Measurements from ENCODE around the gene RASD1. TPM values are rescaled to one million over a fixed set of nuclear protein-coding genes. Genes with fewer than 3 reads are reported as not detected.

The RASD1 gene
- total RNA-seq, 1 donor from 2014 or later: 5.6 TPM

DNA sequence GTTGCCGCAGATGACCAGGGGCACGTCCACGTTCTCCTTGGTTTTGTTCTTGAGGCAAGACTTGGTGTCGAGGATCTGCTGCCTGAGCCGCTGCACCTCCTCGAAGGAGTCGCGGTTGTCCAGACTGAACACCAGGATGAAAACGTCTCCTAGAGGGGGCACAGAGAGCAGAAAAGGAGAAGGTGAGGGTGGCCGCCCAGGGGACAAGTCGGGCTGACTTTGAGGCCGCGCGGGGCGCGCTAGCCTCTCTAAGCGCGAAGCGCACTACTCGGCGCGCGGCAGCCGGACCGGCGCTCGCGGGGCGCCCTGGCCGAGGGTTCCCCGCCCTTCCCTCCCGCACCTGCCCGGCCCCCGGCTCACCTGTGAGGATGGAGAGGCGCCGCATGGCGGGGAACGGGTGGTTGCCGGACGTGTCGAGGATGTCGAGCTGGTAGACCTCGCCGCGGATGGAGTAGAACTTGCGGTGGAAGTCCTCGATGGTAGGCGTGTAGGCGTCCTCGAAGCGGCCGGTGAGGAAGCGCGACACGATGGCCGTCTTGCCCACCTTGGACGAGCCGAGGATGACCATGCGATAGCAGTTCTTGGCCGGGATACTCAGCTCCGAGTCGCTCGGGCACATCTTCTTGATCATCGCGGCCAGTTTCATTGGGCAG, 533 bp downstream of the RASD1 start:
- TF ChIP-seq, protein P1, sequence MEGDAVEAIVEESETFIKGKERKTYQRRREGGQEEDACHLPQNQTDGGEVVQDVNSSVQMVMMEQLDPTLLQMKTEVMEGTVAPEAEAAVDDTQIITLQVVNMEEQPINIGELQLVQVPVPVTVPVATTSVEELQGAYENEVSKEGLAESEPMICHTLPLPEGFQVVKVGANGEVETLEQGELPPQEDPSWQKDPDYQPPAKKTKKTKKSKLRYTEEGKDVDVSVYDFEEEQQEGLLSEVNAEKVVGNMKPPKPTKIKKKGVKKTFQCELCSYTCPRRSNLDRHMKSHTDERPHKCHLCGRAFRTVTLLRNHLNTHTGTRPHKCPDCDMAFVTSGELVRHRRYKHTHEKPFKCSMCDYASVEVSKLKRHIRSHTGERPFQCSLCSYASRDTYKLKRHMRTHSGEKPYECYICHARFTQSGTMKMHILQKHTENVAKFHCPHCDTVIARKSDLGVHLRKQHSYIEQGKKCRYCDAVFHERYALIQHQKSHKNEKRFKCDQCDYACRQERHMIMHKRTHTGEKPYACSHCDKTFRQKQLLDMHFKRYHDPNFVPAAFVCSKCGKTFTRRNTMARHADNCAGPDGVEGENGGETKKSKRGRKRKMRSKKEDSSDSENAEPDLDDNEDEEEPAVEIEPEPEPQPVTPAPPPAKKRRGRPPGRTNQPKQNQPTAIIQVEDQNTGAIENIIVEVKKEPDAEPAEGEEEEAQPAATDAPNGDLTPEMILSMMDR (IDR thresholded peaks at IDR 0.05; ENCODE audit: unreplicated experiment): no peak
- H3K27me3 Mint-ChIP-seq: peaks cover 28% of the 10 kb centered on the region
- H3K4me1 Mint-ChIP-seq (ENCODE audit: low read depth): peaks cover 5% of the 10 kb centered on the region
- no peak for DNase-seq (ENCODE audit: low spot score, unreplicated experiment)
- no peaks in the 10 kb centered on the region for H3K9me3 Mint-ChIP-seq (ENCODE audit: low read depth)
- H3K4me3 Mint-ChIP-seq (ENCODE audit: low read depth): peak overlapping the region; percentile 71
- peaks cover 10% of the 10 kb centered on the region for H3K36me3 Mint-ChIP-seq (ENCODE audit: insufficient read depth)
- peak overlapping the region; percentile 39 for H3K27ac Mint-ChIP-seq

DNA sequence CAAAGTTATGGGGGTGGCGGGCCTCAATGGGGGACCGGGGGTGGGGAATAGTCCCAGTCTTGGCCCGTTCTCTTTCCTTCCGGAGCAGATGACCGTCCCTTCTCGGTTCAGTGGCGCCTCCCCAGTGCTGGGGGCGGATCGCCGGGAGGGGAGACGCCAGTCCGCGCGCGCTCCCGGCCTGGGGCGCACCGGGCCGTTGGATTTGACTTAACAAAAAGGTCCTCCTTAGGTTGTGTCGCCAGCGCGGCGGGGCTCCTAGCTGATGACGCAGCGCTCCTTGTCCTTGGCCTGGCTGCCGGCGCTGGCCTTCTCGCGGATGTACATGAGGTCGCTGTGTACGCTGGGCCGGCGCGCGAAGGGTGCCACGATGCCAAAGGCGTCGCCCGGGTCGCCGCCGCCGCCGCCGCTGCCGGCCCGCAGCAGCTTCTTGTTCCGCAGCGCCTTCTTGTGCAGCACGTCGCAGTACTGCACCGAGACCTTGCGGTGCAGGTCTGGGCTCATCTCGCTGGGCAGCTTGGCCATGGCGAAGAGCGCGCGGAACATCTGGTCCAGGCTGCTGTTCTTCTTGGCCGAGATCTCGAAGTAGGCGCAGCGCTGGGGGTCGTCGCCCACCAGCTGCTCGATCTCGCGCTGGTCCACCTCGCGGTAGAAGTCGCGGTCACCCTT, 1.2 kb downstream of the RASD1 start:
- Mint-ChIP-seq H3K4me1 (ENCODE audit: low read depth) (peaks cover 5% of the 10 kb centered on the region), H3K27ac (peak overlapping the region; percentile 39), H3K36me3 (ENCODE audit: insufficient read depth) (peaks cover 12% of the 10 kb centered on the region), H3K27me3 (peaks cover 28% of the 10 kb centered on the region), H3K9me3 (ENCODE audit: low read depth) (no peaks in the 10 kb centered on the region), H3K4me3 (ENCODE audit: low read depth) (peak overlapping the region; percentile 71)
- DNase-seq (ENCODE audit: low spot score, unreplicated experiment): peak; percentile 39
- TF ChIP-seq, protein P1 (IDR thresholded peaks at IDR 0.05; ENCODE audit: unreplicated experiment): no peak

DNA sequence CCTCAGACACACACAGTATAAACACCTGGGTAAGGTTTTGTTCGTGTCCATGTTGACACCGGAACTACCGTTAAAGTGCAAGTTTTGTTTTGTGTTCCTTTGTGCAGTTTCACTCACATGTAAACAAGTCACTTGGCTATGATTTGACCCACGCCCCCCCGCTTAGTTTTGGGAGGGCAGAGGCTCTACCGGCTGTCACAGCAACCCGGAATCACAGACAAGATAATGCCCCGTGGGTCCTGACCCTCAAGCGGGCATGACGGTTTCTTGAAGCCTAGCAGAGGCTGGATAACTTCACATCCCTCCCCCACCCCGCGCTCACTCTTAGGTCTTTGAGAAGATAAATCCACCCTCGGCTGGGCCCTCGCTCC, 1.7 kb downstream of the RASD1 start:
- H3K27ac Mint-ChIP-seq: no peak overlapping the region
- no peaks in the 10 kb centered on the region for H3K9me3 Mint-ChIP-seq (ENCODE audit: low read depth)
- peaks cover 5% of the 10 kb centered on the region for H3K4me1 Mint-ChIP-seq (ENCODE audit: low read depth)
- peak overlapping the region; percentile 71 for H3K4me3 Mint-ChIP-seq (ENCODE audit: low read depth)
- DNase-seq (ENCODE audit: low spot score, unreplicated experiment): no peak
- TF ChIP-seq, protein P1 (IDR thresholded peaks at IDR 0.05; ENCODE audit: unreplicated experiment): no peak
- H3K36me3 Mint-ChIP-seq (ENCODE audit: insufficient read depth): peaks cover 12% of the 10 kb centered on the region
- peaks cover 28% of the 10 kb centered on the region for H3K27me3 Mint-ChIP-seq

DNA sequence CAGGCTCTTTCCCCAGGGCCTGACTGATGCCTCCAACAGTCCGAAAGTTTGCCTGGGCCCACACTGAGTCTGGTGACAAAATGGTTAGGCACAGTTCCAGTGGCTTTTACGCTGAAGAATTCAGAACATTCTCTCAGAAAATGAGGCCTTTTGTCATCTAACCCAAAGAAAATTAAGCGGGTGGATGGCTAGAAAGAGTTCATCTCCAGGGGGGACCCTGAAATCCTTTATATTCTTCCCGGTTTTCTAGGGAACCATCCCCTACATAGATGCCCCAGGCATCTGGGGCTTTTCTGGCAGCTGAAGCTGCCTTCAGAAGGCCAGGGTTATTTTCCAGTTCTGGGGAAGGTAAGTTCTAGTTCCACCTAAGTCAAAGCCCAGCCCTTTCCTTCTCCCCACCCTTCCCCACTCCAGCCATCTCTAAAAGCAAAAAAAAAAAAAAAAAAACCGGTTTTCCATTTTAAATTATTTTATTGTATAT, 2.2 kb downstream of the RASD1 start:
- no peak overlapping the region for H3K27ac Mint-ChIP-seq
- H3K4me1 Mint-ChIP-seq (ENCODE audit: low read depth): peaks cover 5% of the 10 kb centered on the region
- no peak for DNase-seq (ENCODE audit: low spot score, unreplicated experiment)
- peaks cover 26% of the 10 kb centered on the region for H3K27me3 Mint-ChIP-seq
- H3K4me3 Mint-ChIP-seq (ENCODE audit: low read depth): no peak overlapping the region
- peaks cover 12% of the 10 kb centered on the region for H3K36me3 Mint-ChIP-seq (ENCODE audit: insufficient read depth)
- TF ChIP-seq, protein P1 (IDR thresholded peaks at IDR 0.05; ENCODE audit: unreplicated experiment): no peak
- H3K9me3 Mint-ChIP-seq (ENCODE audit: low read depth): no peaks in the 10 kb centered on the region

DNA sequence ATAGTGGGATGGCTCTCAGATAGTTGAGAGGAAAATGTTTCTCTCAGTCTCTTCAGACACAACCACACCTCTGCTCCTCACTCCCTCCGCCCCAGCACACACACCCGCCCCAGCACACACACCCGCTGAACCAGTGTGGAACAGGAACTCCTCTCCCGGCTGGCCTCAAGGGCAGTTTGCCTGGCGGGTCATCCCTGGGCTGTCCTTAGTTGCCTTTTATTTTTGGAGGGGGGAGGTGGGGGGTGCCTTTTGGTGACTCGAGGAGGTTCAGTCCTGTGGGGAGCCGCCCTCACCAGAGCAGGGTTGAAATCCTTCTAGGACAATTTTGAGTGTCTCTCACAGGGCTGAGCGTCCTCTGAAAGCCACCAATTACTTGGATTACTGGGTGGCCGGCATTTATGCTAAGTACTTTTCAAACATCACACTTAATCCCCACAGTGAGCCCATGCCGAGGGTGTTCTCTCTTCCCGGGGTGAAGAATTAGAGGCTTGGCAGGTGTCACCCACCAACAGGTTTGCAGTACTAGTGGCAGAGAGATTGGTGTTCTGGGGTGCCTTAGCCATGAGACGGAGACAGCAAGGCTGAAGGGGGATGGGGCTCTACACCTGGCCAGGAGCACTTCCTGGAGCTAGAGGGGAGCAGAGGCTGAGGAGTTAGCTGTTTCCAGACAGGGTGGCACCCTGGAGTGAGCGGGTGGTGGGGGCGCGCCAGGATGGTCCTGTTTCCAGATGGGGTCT, 2.8 kb downstream of the RASD1 start:
- no peak overlapping the region for H3K27ac Mint-ChIP-seq
- H3K27me3 Mint-ChIP-seq: peaks cover 24% of the 10 kb centered on the region
- peaks cover 5% of the 10 kb centered on the region for H3K4me1 Mint-ChIP-seq (ENCODE audit: low read depth)
- H3K9me3 Mint-ChIP-seq (ENCODE audit: low read depth): no peaks in the 10 kb centered on the region
- TF ChIP-seq, protein P1 (IDR thresholded peaks at IDR 0.05; ENCODE audit: unreplicated experiment): no peak
- H3K36me3 Mint-ChIP-seq (ENCODE audit: insufficient read depth): peaks cover 12% of the 10 kb centered on the region
- no peak for DNase-seq (ENCODE audit: low spot score, unreplicated experiment)
- H3K4me3 Mint-ChIP-seq (ENCODE audit: low read depth): peak overlapping the region; percentile 21

Measured in progenitor cell of endocrine pancreas (in vitro differentiated cells).